Stimulated activated CD8-positive, alpha-beta memory T cell treated with anti-CD3 and anti-CD28 coated beads, Interleukin-15, amount 100 ng/mL, for 48 hours (primary cell): ENCODE data around the gene MCUB.
"Not testable (repeated sequence)": the region's sequence is repeated elsewhere in the genome, so short reads cannot be mapped to it uniquely, and the experiment has no call there.

Source experiments
- DNase-seq, 2 donors: peaks; one replicate each; pipeline ENCODE4 v3.0.0-alpha.2; 2020; ENCODE audit warnings: low read depth in 2 of 2

The MCUB gene

GRCh38 chr4:109678472-109678871, 118.4 kb downstream of the MCUB start:
- not testable (repeated sequence) for DNase-seq

- DNase-seq, result not testable (repeated sequence)
These were observed 118.9 kb downstream of the MCUB start for GRCh38 chr4:109678925-109679324.

GRCh38 chr4:109682875-109683274, 122.8 kb downstream of the MCUB start:
- DNase-seq, result no peak

- no peak for DNase-seq
These were observed 123.7 kb downstream of the MCUB start for GRCh38 chr4:109683621-109684253.

GRCh38 chr4:109684727-109685126, 124.7 kb downstream of the MCUB start:
- DNase-seq, result no peak

GRCh38 chr4:109690690-109691410, 130.8 kb downstream of the MCUB start:
- DNase-seq, result no peak

GRCh38 chr4:109691411-109691920, 131.4 kb downstream of the MCUB start:
- DNase-seq, result no peak

GRCh38 chr4:109698656-109699055, 138.6 kb downstream of the MCUB start:
- DNase-seq, result no peak

GRCh38 chr4:109699553-109700225, 139.6 kb downstream of the MCUB start:
- no peak for DNase-seq

- DNase-seq, result no peak
These were observed 141.7 kb downstream of the MCUB start for GRCh38 chr4:109701566-109702410.

- peak; percentile 56 to 57 for DNase-seq
These were observed 143.1 kb downstream of the MCUB start, which contains the start of gene CASP6 for GRCh38 chr4:109702950-109703663. CASP6 (minus strand) TSS chr4:109703445; CDS start chr4:109703395, 50 bp downstream.

- DNase-seq, result no peak
These were observed 143.8 kb downstream of the MCUB start for GRCh38 chr4:109703664-109704361.

- no peak for DNase-seq
These were observed 148.4 kb downstream of the MCUB start for GRCh38 chr4:109708435-109708834.

- no peak for DNase-seq
These were observed 148.9 kb downstream of the MCUB start for GRCh38 chr4:109708990-109709389.

- no peak for DNase-seq
These were observed 153.5 kb downstream of the MCUB start for GRCh38 chr4:109713500-109713899.

- no peak for DNase-seq
These were observed 158.7 kb downstream of the MCUB start for GRCh38 chr4:109718759-109719158.

GRCh38 chr4:109719604-109720003, 159.6 kb downstream of the MCUB start:
- DNase-seq, result no peak

- no peak for DNase-seq
These were observed 161.0 kb downstream of the MCUB start for GRCh38 chr4:109721033-109721432.

- no peak for DNase-seq
These were observed 162.3 kb downstream of the MCUB start for GRCh38 chr4:109722357-109722756.

GRCh38 chr4:109723110-109723509, 163.1 kb downstream of the MCUB start:
- DNase-seq, result no peak
